Gastrocnemius medialis (tissue), 4 donors: ENCODE measurements around the gene PDRG1.

Experiments used
- POLR2A ChIP-seq, 2 donors: fragments of 450-650 bp; IDR thresholded peaks; one replicate each; pipeline ENCODE4 v1.6.1; 2017; ENCODE audit warnings: antibody characterized with exemption in 2 of 2, mild to moderate bottlenecking in 2 of 2, moderate library complexity in 2 of 2
- TF ChIP-seq, protein P1 (sequence below), 5 experiments: fragments of 450-650 bp in 3 of 5; fragments of 200-600 bp in 2 of 5; sonication (generic) in 2 of 5; IDR thresholded peaks in 4 of 5; conservative IDR thresholded peaks in 1 of 5; 1 replicate in 4 of 5; 2 replicates in 1 of 5; pipeline ENCODE4 v1.5.1; 2016 to 2019; ENCODE audit warnings: antibody characterized with exemption in 5 of 5, mild to moderate bottlenecking in 3 of 5, moderate library complexity in 3 of 5

GRCh38 chr20:31981784-31982183 is 29.9 kb upstream of the PDRG1 start:
- TF ChIP-seq, protein P1, sequence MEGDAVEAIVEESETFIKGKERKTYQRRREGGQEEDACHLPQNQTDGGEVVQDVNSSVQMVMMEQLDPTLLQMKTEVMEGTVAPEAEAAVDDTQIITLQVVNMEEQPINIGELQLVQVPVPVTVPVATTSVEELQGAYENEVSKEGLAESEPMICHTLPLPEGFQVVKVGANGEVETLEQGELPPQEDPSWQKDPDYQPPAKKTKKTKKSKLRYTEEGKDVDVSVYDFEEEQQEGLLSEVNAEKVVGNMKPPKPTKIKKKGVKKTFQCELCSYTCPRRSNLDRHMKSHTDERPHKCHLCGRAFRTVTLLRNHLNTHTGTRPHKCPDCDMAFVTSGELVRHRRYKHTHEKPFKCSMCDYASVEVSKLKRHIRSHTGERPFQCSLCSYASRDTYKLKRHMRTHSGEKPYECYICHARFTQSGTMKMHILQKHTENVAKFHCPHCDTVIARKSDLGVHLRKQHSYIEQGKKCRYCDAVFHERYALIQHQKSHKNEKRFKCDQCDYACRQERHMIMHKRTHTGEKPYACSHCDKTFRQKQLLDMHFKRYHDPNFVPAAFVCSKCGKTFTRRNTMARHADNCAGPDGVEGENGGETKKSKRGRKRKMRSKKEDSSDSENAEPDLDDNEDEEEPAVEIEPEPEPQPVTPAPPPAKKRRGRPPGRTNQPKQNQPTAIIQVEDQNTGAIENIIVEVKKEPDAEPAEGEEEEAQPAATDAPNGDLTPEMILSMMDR (IDR thresholded peaks at IDR 0.05 in 4 of 5, conservative IDR thresholded peaks at IDR 0.05 in 1 of 5): no peak
- TF ChIP-seq POLR2A (IDR thresholded peaks at IDR 0.05): no peak
